ENCODE data around the gene BBS4.

Gene BBS4

GRCh38 chr15:72783640-72784455 is 97.8 kb downstream of the BBS4 start, which contains the start of gene ADPGK:
Gene ADPGK, minus strand, starts transcription at chr15:72783758. Its CDS starts 67 bp downstream, at chr15:72783691.
- peak; percentile 74 for TF ChIP-seq CTCF (conservative IDR thresholded peaks at IDR 0.05)
- TF ChIP-seq ZFX (IDR thresholded peaks at IDR 0.05): peak; percentile 66
- peak within 1 kb of the TSS; percentile 87 for H3K27ac ChIP-seq

DNA sequence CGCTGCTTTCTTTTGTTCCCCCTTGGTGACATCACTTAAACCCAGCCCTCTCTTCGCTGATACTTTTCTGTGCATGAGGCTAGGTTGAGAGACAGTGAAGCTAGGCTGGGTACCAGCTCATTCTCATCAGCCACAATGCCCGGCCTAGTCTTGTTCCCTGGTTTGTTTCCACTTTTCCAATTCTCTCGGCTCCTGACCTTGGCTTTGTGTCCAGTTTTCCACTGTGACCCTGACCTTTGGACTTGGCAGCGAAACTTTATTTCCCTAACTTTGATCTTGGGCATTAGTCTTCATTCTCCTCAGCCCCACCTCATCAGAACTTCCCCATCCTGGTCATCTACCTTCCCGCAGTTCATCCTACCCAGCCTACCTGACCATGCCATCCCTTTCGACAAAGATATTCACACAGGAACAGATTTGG is 98.5 kb downstream of the BBS4 start:
- TF ChIP-seq CTCF (conservative IDR thresholded peaks at IDR 0.05): peak; percentile 48
- TF ChIP-seq ZFX (IDR thresholded peaks at IDR 0.05): no peak
- H3K27ac ChIP-seq: peak overlapping the region; percentile 87

- H3K27ac ChIP-seq: no peak overlapping the region
- TF ChIP-seq CTCF (conservative IDR thresholded peaks at IDR 0.05) (no peak), ZFX (IDR thresholded peaks at IDR 0.05) (no peak)
These were observed 99.4 kb downstream of the BBS4 start for GRCh38 chr15:72785432-72785831.

DNA sequence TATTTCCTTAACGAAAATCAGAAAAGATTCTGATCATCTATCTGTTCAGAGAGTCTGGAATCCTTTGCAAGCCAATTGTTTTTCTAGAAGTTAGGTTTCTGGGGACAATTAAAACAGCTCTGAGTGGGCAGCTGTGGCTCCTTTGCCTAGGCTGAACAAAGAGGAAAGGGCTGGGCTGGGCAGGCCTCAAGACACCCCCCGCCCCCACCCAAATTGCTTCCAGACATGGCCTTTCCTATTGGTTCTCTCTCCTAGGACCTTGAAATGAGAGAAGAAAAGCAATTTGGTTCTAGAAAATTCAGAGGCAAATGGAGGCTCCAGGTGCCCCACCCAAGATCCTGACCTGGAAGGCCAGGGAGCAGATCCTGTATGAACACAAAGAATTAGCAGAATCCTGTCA is 99.8 kb downstream of the BBS4 start:
- no peak overlapping the region for H3K27ac ChIP-seq
- TF ChIP-seq CTCF (conservative IDR thresholded peaks at IDR 0.05) (no peak), ZFX (IDR thresholded peaks at IDR 0.05) (no peak)

DNA sequence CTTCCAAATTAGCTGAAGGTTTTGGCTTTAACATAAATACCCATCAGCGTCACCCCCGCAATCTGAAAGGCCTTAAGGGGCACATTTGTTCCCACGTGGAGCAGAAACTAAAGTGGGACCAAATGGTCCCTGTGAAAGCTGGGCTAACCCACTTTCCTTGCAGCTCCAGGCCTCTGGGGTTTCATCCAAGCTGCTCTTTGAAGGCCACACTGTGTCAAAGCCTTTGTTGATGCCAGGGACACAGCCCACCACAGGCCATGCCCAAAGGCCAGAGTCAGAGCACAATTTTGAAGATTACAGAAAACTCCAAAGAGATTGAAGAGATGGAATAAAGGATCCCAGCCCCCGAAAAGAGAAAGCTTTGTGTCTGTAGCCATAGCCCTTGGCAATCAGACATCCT is 100.2 kb downstream of the BBS4 start:
- TF ChIP-seq ZFX (IDR thresholded peaks at IDR 0.05) (no peak), CTCF (conservative IDR thresholded peaks at IDR 0.05) (no peak)
- no peak overlapping the region for H3K27ac ChIP-seq

- no peak overlapping the region for H3K27ac ChIP-seq
- TF ChIP-seq ZFX (IDR thresholded peaks at IDR 0.05) (no peak), CTCF (conservative IDR thresholded peaks at IDR 0.05) (no peak)
These were observed 100.8 kb downstream of the BBS4 start for GRCh38 chr15:72786676-72787345.

GRCh38 chr15:72787526-72787925 is 101.5 kb downstream of the BBS4 start:
- TF ChIP-seq ZFX (IDR thresholded peaks at IDR 0.05) (no peak), CTCF (conservative IDR thresholded peaks at IDR 0.05) (no peak)
- no peak overlapping the region for H3K27ac ChIP-seq

Measured in C4-2B (cell line).